GM21737 (cell line): ENCODE measurements around the gene EPHA3.
"Not testable (repeated sequence)": the region's sequence is repeated elsewhere in the genome, so short reads cannot be mapped to it uniquely, and the experiment has no call there.

Experiments
- ATAC-seq: cut with Tn5 transposase; IDR thresholded peaks from one replicate; pipeline ENCODE4 v1.9.1; 2021; ENCODE audit warnings: mild to moderate bottlenecking, moderate library complexity; ENCODE audit not compliant: unreplicated experiment

EPHA3 gene

GRCh38 chr3:89350935-89351334 is 243.5 kb downstream of the EPHA3 start:
- not testable (repeated sequence) for ATAC-seq

DNA sequence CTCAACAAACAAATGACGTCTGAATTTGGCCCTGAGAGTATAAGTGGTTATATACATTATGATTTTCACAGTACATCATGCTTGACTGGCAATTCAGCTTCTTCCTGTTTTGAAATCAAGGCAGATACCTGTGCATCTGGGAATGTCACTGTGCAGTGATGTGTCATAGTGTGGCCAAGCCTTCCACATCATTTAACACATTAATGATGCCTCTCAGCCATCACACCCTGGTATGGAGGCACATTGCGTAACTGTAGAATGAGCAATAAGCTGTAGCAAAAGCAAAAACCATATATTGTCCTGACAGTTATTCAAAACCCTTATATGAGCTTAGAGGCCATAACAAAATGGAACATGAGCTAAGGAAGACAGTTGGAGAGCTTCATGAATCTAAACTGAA is 246.0 kb downstream of the EPHA3 start:
- no peak for ATAC-seq

GRCh38 chr3:89358281-89358680 is 250.9 kb downstream of the EPHA3 start:
- ATAC-seq = no peak

GRCh38 chr3:89360156-89360555 is 252.7 kb downstream of the EPHA3 start:
- ATAC-seq = no peak

DNA sequence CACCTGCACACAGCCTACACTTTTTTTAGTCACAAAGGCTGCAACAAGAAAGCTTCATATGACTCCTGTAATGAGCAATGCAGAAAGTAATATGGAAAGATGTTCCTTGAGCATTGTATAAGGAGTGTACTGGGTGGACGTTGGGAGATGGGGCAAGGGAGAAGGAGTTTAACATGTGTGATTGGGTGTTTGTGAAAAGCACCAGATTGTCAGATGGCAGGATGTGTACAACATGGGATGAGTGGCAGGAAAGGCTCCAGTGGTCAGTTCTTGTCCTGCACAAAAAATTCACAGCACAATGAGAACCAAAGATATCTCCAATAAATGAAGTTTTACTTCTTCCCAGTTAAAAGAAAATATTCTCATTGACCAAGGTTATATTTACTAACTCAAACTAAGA is 255.1 kb downstream of the EPHA3 start:
- no peak for ATAC-seq

- no peak for ATAC-seq
These were observed 255.8 kb downstream of the EPHA3 start for GRCh38 chr3:89363171-89363570.

- ATAC-seq = no peak
These were observed 256.9 kb downstream of the EPHA3 start for GRCh38 chr3:89364314-89364713.

DNA sequence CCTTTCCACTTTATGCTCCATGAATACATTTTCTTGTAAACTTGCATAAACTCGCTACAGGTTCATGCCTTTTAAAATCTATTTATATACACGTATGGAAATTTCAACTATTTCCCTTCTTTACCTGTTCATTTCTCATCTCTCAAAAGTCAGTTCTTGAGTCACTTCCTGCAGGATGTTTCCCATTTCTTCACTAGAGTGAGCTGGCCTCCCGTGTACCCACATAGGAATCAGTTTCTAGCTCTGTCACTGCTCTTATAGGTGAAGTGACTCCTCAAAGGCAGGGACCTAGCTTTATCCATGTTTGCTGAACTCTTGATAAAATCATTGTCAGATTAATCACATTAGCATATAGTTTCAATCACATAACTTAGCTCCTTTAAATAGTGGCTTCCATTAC is 259.7 kb downstream of the EPHA3 start:
- no peak for ATAC-seq

DNA sequence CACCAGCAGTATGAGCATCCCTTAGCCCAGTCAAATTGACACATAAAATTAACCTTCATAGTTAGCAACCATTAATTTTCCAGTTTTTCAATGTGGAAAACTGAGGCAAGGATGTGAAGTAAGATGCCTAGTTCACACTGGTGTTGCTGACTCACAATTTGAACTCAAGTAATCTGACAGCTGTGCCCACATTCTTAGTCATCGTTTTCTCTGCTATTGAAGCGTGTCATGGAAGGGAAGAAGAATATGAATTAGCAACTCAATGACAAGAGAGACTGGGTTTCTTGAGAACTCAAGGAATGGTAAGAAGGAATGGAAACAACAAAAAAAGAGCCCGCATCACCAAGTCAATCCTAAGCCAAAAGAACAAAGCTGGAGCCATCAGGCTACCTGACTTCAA is 261.4 kb downstream of the EPHA3 start:
- ATAC-seq = no peak

GRCh38 chr3:89372456-89372855 is 265.0 kb downstream of the EPHA3 start:
- ATAC-seq = no peak

- ATAC-seq = no peak
These were observed 266.0 kb downstream of the EPHA3 start for GRCh38 chr3:89373434-89373833.

DNA sequence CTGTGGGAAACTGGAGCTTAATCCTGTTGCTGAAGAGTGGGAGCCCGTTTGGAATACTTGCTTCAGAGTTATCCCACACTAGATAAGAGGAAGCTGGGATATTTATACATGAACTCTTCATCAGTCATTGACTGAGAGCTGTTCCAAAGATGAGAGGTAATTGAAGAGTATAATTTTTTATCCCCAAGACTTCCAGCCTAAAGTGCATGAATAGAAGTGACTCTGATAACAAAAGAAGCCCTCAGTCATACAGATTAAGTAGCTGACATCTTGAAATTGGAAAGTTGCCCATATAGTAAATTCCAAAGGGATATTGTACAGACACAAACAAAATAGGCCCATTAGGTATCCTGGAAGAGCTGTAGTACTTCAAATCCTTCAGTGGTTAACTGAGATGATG is 268.0 kb downstream of the EPHA3 start:
- ATAC-seq = no peak

- ATAC-seq = no peak
These were observed 272.6 kb downstream of the EPHA3 start for GRCh38 chr3:89380016-89380415.

DNA sequence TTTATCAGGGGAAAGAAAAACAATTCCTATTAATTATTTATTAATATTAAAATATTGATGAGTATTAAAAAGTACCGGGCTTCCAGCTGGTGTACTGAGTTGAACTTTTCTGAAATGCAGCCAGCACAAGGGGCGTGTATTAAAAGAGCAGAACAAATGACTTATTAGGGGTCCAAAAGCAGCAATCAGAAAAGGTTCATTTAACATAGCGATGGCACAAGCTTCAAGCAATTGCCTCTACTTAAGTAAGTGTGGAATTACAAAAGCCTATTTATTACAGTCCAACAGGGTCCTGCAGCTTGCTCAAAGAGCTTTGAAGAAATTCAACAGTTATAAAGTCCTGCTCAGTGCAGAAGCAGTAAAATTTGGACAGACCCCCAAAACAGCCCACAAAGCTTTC is 285.6 kb downstream of the EPHA3 start:
- no peak for ATAC-seq

DNA sequence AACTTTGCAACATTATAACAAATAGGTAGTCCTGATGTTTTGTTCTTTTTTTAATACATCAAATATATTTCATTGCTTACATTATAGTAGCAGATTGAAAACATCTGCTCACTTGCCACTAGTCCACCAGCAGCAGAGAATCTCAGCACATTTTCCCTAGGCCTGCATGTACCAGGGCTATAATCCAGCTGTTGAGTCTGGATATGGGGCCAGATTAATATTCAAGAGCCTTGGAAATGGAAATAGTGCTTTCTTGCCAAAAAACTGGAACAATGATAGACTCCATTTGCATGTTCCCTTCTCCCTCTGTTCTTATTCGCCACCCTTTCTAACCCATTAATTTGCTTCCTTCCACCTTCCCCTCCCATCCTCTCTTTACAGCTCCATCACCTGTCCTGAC is 288.0 kb downstream of the EPHA3 start:
- ATAC-seq = no peak

DNA sequence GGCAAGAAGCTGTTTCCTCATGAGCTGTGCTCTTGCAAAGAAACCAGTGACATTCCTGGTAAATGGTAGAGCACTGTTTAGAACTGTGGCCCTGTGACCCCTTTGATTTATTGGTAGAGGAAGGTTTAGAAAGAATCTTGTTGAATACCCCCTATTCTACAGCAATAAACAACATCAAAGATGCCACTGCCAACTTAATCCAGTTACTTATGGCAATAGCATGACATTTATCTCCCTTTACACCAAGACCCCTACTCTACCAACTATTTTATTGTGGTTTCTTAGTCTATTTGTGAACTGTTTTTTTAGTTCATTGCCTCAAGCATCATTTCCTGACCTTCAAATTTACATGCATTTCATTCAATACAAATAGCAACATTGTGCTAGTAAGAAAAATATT is 288.6 kb downstream of the EPHA3 start:
- no peak for ATAC-seq

- no peak for ATAC-seq
These were observed 294.6 kb downstream of the EPHA3 start for GRCh38 chr3:89402051-89402450.

GRCh38 chr3:89405176-89405575 is 297.8 kb downstream of the EPHA3 start:
- ATAC-seq = no peak

DNA sequence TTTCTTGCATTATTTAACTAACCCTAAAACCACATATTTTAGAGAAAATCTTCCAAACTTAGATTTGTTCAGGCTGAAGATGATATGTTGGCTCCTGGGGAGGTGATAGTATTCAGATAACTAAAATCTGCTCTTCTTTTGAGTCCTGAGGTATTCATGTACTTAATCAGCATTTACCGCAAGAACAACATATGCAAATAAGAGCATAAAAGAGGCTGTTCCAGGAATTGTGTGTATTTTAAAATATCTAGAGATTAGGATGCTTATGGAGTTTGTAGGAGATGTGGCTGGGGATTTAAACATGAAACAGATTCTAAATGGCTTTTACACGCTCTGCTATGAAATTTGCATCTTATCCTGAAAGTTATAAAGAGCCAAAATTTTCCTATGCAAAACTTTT is 298.2 kb downstream of the EPHA3 start:
- no peak for ATAC-seq

DNA sequence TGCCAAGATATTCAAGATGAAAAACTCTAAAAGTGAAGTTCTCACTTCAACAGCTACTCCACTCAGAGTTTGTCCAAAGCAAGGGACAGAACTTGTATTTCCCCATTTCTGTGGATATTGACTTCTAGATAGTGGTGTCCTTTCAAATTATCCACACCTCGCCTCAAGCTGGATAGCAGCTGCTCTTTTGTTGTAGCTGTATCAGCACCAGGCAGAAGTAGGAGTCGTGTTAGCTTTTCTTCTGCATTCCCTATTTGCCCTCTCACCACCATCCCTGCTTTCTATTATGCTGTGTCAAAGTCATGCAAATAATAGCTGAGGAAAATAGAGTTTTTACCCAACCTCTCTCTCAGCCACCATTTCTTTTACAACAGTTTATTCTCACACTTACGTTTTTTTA is 303.8 kb downstream of the EPHA3 start:
- no peak for ATAC-seq

- ATAC-seq = no peak
These were observed 306.8 kb downstream of the EPHA3 start for GRCh38 chr3:89414270-89414669.

GRCh38 chr3:89419647-89420241 is 312.3 kb downstream of the EPHA3 start:
- ATAC-seq = no peak

DNA sequence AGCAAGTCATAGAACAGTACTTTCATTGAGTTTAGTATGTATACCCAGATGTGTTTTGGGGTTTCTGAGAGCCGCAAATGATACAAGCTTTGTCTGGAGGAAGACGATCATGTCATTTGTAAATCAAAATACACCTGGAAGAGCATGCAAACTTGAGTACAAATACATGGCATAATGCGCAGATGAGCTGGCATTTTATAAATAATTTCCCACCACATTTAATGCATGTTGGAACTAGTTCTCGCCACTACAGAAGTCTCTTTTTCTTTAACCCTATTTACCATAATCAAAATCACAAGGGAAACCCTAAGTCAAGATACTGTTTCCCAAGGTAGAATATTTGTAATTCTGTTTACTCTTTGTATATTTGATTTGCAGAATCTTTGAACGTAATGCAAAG is 318.6 kb downstream of the EPHA3 start:
- no peak for ATAC-seq
